GM12878 (cell line): ENCODE data around the gene TLCD2. TPM values are rescaled to one million over a fixed set of nuclear protein-coding genes. Genes with fewer than 3 reads are reported as not detected.

Source experiments
- ATAC-seq: fragments of 200-7000 bp; cut with Tn5 transposase; 3 replicates; pipeline ENCODE4 v1.9.1; 2020; ENCODE audit warnings: mild to moderate bottlenecking, moderate library complexity
- BruUV-seq: library from RNA; stranded (reverse); fragments of 400-500 nt; replicated peaks from 2 replicates; lab custom pipeline; 2021; lab: Mats Ljungman, UMichigan
- CTCF ChIA-PET: fragments of 300-600 bp; sonication (Branson Sonifier 250); formaldehyde crosslinking; extraction: SDS; loops from one replicate; lab custom pipeline; 2021; ENCODE audit warnings: inconsistent platforms; lab: Yijun Ruan, JAX
- POLR2A ChIA-PET: fragments of 350-600 bp; formaldehyde crosslinking; extraction: SDS; loops from one replicate; lab custom pipeline; 2021; ENCODE audit warnings: inconsistent platforms; lab: Charles Lee
- RAD21 ChIA-PET: fragments of 300-600 bp; sonication (Branson Sonifier 250); formaldehyde crosslinking; loops from one replicate; lab custom pipeline; 2023; ENCODE audit warnings: antibody characterized with exemption; ENCODE audit not compliant: unreplicated experiment; lab: Charles Lee
- SMC1A ChIA-PET: fragments of 300-600 bp; sonication (Branson Sonifier 250); formaldehyde crosslinking; loops from one replicate; lab custom pipeline; 2023; ENCODE audit not compliant: unreplicated experiment, uncharacterized antibody; lab: Charles Lee
- DNase-seq: peaks from one replicate; pipeline ENCODE4 v3.0.0-alpha.2; 2011; ENCODE audit warnings: low read depth, low spot score
- FAIRE-seq: peaks from 3 replicates; lab custom pipeline; 2011; peaks lifted over from hg19 to GRCh38; lab: Jason Lieb, UNC
- H2AFZ ChIP-seq: 2 replicates; pipeline ENCODE4 v1.6.0; 2011; ENCODE audit warnings: low read depth, low read length, control low read depth; ENCODE audit not compliant: control insufficient read depth
- H3K27ac ChIP-seq: 2 replicates; pipeline ENCODE4 v1.5.1; 2011; ENCODE audit warnings: control low read depth; ENCODE audit not compliant: control insufficient read depth, insufficient read depth
- H3K27me3 ChIP-seq, 2 experiments: replicated peaks in 1 of 2; 2 replicates each; pipeline versions ENCODE4 v1.6.0 to v1.6.1; 2011; ENCODE audit warnings: low read length in 1 of 2; ENCODE audit not compliant: control insufficient read depth in 2 of 2, insufficient read depth in 2 of 2
- H3K36me3 ChIP-seq, 2 experiments: 2 replicates each; pipeline ENCODE4 v1.5.1; 2011; ENCODE audit warnings: low read length in 1 of 2; ENCODE audit not compliant: control insufficient read depth in 2 of 2, insufficient read depth in 2 of 2
- H3K4me1 ChIP-seq: 2 replicates; pipeline ENCODE4 v1.6.1; 2011; ENCODE audit warnings: mild to moderate bottlenecking, low read length, moderate library complexity, mixed read lengths; ENCODE audit not compliant: control insufficient read depth, insufficient read depth
- H3K4me2 ChIP-seq: 2 replicates; pipeline ENCODE4 v1.6.0; 2011; ENCODE audit warnings: control low read depth; ENCODE audit not compliant: control insufficient read depth, insufficient read depth
- H3K4me3 ChIP-seq: fragments of 200-600 bp; sonication (generic); 2 replicates; pipeline ENCODE4 v1.5.1; 2016
- H3K79me2 ChIP-seq: 2 replicates; pipeline ENCODE4 v1.6.0; 2011; ENCODE audit warnings: low read length; ENCODE audit not compliant: control insufficient read depth, insufficient read depth
- H3K9ac ChIP-seq: 2 replicates; pipeline ENCODE4 v1.8.0; 2011; ENCODE audit warnings: low read length, control low read depth, mixed read lengths; ENCODE audit not compliant: control insufficient read depth, insufficient read depth
- H3K9me3 ChIP-seq: replicated peaks from 3 replicates; pipeline ENCODE4 v1.5.1; 2011; ENCODE audit warnings: mild to moderate bottlenecking, low read length; ENCODE audit not compliant: control insufficient read depth, insufficient read depth
- H4K20me1 ChIP-seq: 2 replicates; pipeline ENCODE4 v1.6.0; 2011; ENCODE audit not compliant: control insufficient read depth, insufficient read depth
- CBX3 ChIP-seq: fragments of 200-600 bp; sonication (generic); IDR thresholded peaks from 2 replicates; pipeline ENCODE4 v1.6.1; 2016; ENCODE audit warnings: low read depth, borderline replicate concordance
- CHD2 ChIP-seq: IDR thresholded peaks from 2 replicates; pipeline ENCODE4 v1.6.1; 2011; ENCODE audit warnings: low read depth, low read length, improper control_type of control experiment, borderline replicate concordance
- EZH2 ChIP-seq: IDR thresholded peaks from 2 replicates; pipeline ENCODE4 v1.6.1; 2012; ENCODE audit warnings: low read depth, mild to moderate bottlenecking, control low read depth, inconsistent platforms, low read length, borderline replicate concordance; ENCODE audit not compliant: control insufficient read depth
- HDGF ChIP-seq: fragments of 450-650 bp; IDR thresholded peaks from 2 replicates; pipeline ENCODE4 v1.6.1; 2016; ENCODE audit warnings: antibody characterized with exemption
- MEF2B ChIP-seq: fragments of 450-650 bp; IDR thresholded peaks from 2 replicates; pipeline ENCODE4 v1.6.1; 2018; ENCODE audit warnings: mild to moderate bottlenecking, moderate library complexity; ENCODE audit not compliant: partially characterized antibody, poor library complexity, severe bottlenecking
- NR2F1 ChIP-seq: fragments of 450-650 bp; conservative IDR thresholded peaks from 2 replicates; pipeline ENCODE4 v1.6.1; 2017; ENCODE audit warnings: mild to moderate bottlenecking
- RFX5 ChIP-seq: IDR thresholded peaks from 2 replicates; pipeline ENCODE4 v1.6.1; 2011; ENCODE audit warnings: low read depth, low read length, improper control_type of control experiment
- SMAD5 ChIP-seq: IDR thresholded peaks from 2 replicates; pipeline ENCODE4 v1.6.1; 2016; ENCODE audit warnings: antibody characterized with exemption, low read depth
- TAF1 ChIP-seq: IDR thresholded peaks from 2 replicates; pipeline ENCODE4 v1.6.1; 2011; ENCODE audit warnings: mild to moderate bottlenecking, low read depth, low read length, borderline replicate concordance
- TBL1XR1 ChIP-seq: IDR thresholded peaks from 2 replicates; pipeline ENCODE4 v1.6.1; 2012; ENCODE audit warnings: low read depth, low read length, improper control_type of control experiment
- WGBS: methylation state at CpG from one replicate; pipeline ENCODE4 v1.1.6; 2016; ENCODE audit warnings: low lambda C conversion rate; ENCODE audit not compliant: insufficient replicate concordance, insufficient coverage; ENCODE audit errors: missing lambda C conversion rate; 5-methylcytosine and 5-hydroxymethylcytosine counted together
- in situ Hi-C: fragments of 300-500 bp; cut with MboI; formaldehyde crosslinking; loops from 9 replicates; pipeline ENCODE4 v1.14.3; 2018; ENCODE audit warnings: mixed read lengths
- intact Hi-C: fragments of 100-400 bp; cut with micrococcal nuclease; formaldehyde crosslinking; loops from one replicate; pipeline ENCODE4 v1.14.2; 2022; ENCODE audit not compliant: unreplicated experiment
- polyA plus RNA-seq, 11 experiments: library from polyadenylated mRNA; depleted of rRNA in 4 of 11; unstranded in 6 of 11; stranded (reverse) in 5 of 11; fragments of >200 nt; fragmentation: Nextera tagmentation in 4 of 11; fragmentation: Illumina TruSeq in 1 of 11; extraction: Ambion mirVana in 4 of 11; extraction: Trizol in 1 of 11; gene quantifications; 1 replicate in 1 of 11; 2 replicates in 10 of 11; pipeline versions ENCODE4 v1.2.1 to v1.2.3, GENCODE V29; 2011 to 2016; ENCODE audit warnings: inconsistent platforms in 2 of 11, missing spikeins in 2 of 11, low read depth in 1 of 11
- total RNA-seq, 4 experiments: library from RNA; depleted of rRNA in 3 of 4; stranded (reverse); fragments of >200 nt in 3 of 4; fragmentation: Illumina TruSeq in 1 of 4; extraction: Trizol in 1 of 4; gene quantifications; 2 replicates each; pipeline versions ENCODE4 v1.2.1 to v1.2.3, GENCODE V29; 2013 to 2021
- TF ChIP-seq, protein P1 (sequence below): fragments of 450-650 bp; formaldehyde crosslinking; IDR thresholded peaks from 2 replicates; pipeline ENCODE4 v1.4.0; 2020; ENCODE audit warnings: mild to moderate bottlenecking, moderate library complexity
- TF ChIP-seq, protein P2 (sequence below): fragments of 150-350 bp; IDR thresholded peaks from 2 replicates; pipeline ENCODE4 v1.6.1; 2016; ENCODE audit warnings: low read depth, low read length
- TF ChIP-seq, protein P3 (sequence below): IDR thresholded peaks from 2 replicates; pipeline ENCODE4 v1.6.1; 2012; ENCODE audit warnings: low read length, inconsistent platforms

TLCD2 gene
- total and polyA plus RNA-seq, 10 of the 15 experiments (the other 5 are each of a cell fraction or from before 2014, with no cell fraction given): 0.02 to 0.15 (median 0.05) TPM; not detected in 2

DNA sequence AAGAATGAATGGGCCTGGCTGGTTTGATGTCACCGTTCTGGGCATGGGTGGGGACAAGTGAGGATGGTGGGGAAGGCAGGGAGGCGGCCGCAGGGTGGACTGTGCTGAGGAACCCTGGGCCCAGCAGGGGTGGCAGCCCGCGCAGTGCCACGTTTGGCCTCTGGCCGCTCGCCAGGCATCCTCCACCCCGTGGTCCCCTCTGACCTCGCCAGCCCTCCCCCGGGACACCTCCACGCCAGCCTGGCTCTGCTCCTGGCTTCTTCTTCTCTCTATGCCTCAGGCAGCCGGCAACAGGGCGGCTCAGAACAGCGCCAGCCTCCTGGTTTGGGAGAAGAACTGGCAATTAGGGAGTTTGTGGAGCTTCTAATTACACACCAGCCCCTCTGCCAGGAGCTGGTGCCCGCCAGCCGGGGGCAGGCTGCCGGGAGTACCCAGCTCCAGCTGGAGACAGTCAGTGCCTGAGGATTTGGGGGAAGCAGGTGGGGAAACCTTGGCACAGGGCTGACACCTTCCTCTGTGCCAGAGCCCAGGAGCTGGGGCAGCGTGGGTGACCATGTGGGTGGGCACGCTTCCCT is 45.2 kb upstream of the TLCD2 start (continued):
- TF ChIP-seq, protein P1, sequence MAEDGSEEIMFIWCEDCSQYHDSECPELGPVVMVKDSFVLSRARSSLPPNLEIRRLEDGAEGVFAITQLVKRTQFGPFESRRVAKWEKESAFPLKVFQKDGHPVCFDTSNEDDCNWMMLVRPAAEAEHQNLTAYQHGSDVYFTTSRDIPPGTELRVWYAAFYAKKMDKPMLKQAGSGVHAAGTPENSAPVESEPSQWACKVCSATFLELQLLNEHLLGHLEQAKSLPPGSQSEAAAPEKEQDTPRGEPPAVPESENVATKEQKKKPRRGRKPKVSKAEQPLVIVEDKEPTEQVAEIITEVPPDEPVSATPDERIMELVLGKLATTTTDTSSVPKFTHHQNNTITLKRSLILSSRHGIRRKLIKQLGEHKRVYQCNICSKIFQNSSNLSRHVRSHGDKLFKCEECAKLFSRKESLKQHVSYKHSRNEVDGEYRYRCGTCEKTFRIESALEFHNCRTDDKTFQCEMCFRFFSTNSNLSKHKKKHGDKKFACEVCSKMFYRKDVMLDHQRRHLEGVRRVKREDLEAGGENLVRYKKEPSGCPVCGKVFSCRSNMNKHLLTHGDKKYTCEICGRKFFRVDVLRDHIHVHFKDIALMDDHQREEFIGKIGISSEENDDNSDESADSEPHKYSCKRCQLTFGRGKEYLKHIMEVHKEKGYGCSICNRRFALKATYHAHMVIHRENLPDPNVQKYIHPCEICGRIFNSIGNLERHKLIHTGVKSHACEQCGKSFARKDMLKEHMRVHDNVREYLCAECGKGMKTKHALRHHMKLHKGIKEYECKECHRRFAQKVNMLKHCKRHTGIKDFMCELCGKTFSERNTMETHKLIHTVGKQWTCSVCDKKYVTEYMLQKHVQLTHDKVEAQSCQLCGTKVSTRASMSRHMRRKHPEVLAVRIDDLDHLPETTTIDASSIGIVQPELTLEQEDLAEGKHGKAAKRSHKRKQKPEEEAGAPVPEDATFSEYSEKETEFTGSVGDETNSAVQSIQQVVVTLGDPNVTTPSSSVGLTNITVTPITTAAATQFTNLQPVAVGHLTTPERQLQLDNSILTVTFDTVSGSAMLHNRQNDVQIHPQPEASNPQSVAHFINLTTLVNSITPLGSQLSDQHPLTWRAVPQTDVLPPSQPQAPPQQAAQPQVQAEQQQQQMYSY (CRISPR knock-in tag): no peak
- no peak for TF ChIP-seq NR2F1

DNA sequence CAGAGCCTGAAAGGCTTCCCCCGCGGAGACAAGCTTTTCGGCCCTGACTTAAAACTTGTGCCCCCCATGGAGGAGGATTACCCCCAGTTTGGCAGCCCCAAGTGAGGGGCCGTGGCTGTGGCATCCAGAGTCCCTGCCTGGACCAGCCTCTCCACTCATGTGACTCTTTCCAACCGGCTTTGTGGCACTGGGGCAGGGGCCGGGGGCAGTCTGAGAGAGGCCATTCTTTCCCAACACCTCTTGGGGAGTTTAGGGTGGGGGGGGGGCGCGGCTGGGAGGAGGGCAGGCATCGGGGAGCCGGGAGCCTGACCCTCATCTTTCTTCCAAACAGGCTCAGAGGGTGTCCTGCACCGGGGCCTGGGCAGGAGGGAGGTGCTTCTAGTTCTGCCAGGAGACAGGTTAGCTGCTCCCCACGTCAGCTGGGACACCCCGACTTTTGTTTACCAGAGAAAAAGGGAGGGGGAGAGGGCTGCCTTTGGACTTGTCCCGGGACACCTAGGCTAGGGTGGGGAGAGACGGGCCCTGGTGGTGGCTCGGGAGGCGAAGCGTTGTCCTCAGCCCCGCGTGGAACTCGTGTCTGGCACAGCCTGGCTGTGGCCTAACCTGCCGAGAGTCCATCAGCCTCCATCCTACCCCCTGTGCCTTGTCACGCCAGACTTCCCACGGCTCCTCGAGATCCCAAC is 44.4 kb upstream of the TLCD2 start:
- no peak overlapping the region for H3K27ac ChIP-seq
- H3K4me2 ChIP-seq: no peak overlapping the region
- DNase-seq (no peak), FAIRE-seq (no peak), ATAC-seq (no peak)
- ChIA-PET SMC1A (interaction anchor here (0.7 to 1.9 kb wide), 2 partner anchors 18 to 29 kb away, joined by 3 to 5 read pairs; no protein-coding TSS in a partner anchor), RAD21 (interaction anchor here (1.6 kb wide), 1 partner anchor 31 kb away, joined by 3 read pairs; no protein-coding TSS in a partner anchor), CTCF (interaction anchor here (0.7 to 1.6 kb wide), 3 partner anchors 26 to 111 kb away, joined by 3 read pairs; no protein-coding TSS in a partner anchor), POLR2A (no interaction called here)
- in situ Hi-C loops (no loop called here), intact Hi-C loops (no loop called here)
- H4K20me1 ChIP-seq: no peaks in the 10 kb centered on the region
- H3K9ac ChIP-seq: no peak overlapping the region
- no peaks in the 10 kb centered on the region for H3K4me1 ChIP-seq
- BruUV-seq: no TSS peak
- no peaks in the 10 kb centered on the region for H3K79me2 ChIP-seq
- no peak overlapping the region for H3K4me3 ChIP-seq
- H3K27me3 ChIP-seq: no peaks in the 10 kb centered on the region
- no peak overlapping the region for H2AFZ ChIP-seq
- no peaks in the 10 kb centered on the region for H3K9me3 ChIP-seq
- no peaks in the 10 kb centered on the region for H3K36me3 ChIP-seq
- 43% methylated on average over 23 of the region's 25 CpGs for WGBS
- TF ChIP-seq TBL1XR1: no peak
- TF ChIP-seq RFX5: no peak
- no peak for TF ChIP-seq HDGF
- no peak for TF ChIP-seq SMAD5
- TF ChIP-seq, protein P2, sequence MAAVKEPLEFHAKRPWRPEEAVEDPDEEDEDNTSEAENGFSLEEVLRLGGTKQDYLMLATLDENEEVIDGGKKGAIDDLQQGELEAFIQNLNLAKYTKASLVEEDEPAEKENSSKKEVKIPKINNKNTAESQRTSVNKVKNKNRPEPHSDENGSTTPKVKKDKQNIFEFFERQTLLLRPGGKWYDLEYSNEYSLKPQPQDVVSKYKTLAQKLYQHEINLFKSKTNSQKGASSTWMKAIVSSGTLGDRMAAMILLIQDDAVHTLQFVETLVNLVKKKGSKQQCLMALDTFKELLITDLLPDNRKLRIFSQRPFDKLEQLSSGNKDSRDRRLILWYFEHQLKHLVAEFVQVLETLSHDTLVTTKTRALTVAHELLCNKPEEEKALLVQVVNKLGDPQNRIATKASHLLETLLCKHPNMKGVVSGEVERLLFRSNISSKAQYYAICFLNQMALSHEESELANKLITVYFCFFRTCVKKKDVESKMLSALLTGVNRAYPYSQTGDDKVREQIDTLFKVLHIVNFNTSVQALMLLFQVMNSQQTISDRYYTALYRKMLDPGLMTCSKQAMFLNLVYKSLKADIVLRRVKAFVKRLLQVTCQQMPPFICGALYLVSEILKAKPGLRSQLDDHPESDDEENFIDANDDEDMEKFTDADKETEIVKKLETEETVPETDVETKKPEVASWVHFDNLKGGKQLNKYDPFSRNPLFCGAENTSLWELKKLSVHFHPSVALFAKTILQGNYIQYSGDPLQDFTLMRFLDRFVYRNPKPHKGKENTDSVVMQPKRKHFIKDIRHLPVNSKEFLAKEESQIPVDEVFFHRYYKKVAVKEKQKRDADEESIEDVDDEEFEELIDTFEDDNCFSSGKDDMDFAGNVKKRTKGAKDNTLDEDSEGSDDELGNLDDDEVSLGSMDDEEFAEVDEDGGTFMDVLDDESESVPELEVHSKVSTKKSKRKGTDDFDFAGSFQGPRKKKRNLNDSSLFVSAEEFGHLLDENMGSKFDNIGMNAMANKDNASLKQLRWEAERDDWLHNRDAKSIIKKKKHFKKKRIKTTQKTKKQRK: no peak
- TF ChIP-seq EZH2: no peak
- no peak for TF ChIP-seq CBX3
- no peak for TF ChIP-seq TAF1
- TF ChIP-seq, protein P3, sequence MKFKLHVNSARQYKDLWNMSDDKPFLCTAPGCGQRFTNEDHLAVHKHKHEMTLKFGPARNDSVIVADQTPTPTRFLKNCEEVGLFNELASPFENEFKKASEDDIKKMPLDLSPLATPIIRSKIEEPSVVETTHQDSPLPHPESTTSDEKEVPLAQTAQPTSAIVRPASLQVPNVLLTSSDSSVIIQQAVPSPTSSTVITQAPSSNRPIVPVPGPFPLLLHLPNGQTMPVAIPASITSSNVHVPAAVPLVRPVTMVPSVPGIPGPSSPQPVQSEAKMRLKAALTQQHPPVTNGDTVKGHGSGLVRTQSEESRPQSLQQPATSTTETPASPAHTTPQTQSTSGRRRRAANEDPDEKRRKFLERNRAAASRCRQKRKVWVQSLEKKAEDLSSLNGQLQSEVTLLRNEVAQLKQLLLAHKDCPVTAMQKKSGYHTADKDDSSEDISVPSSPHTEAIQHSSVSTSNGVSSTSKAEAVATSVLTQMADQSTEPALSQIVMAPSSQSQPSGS: no peak
- TF ChIP-seq CHD2: no peak
- TF ChIP-seq MEF2B: no peak
